Measurements from ENCODE around the gene PCNX4. TPM values are rescaled to one million over a fixed set of nuclear protein-coding genes. Genes with fewer than 3 reads are reported as not detected.

The PCNX4 gene
- total and polyA plus RNA-seq, 2 donors (not counting 1 experiment from before 2014, with no cell fraction given): 57.8 to 95.0 TPM

- H3K27me3 ChIP-seq (ENCODE audit: control insufficient read depth, insufficient read depth, low read length): no peaks in the 10 kb centered on the region
- peak overlapping the region; percentile 50 for H3K27ac ChIP-seq (ENCODE audit: insufficient read depth, low read length)
- H3K9me3 ChIP-seq (ENCODE audit: control insufficient read depth, insufficient read depth, low read depth, low read length): no peaks in the 10 kb centered on the region
- H3K4me1 ChIP-seq (ENCODE audit: control insufficient read depth, extremely low read depth, insufficient read depth, low read length): peaks cover 2% of the 10 kb centered on the region
- DNase-seq (ENCODE audit: low read depth in 2 of 2): peak; percentile 35 to 64
- TF ChIP-seq CTCF (conservative IDR thresholded peaks at IDR 0.05 in 1 of 2, IDR thresholded peaks at IDR 0.05 in 1 of 2; ENCODE audit: low read depth in 1 of 2, low read length in 2 of 2) (no peak), EZH2 (IDR thresholded peaks at IDR 0.05; ENCODE audit: low read length, missing control alignments) (no peak)
- peak overlapping the region; percentile 58 for H3K4me2 ChIP-seq (ENCODE audit: extremely low read depth, insufficient read depth, low read length)
- peak overlapping the region; percentile 0 for H2AFZ ChIP-seq (ENCODE audit: low read length)
- no peak overlapping the region for H3K4me3 ChIP-seq (replicated peaks in 1 of 4; ENCODE audit: control extremely low read depth in 1 of 4, insufficient read depth in 1 of 4, low read depth in 3 of 4, low read length in 4 of 4)
- H3K9ac ChIP-seq (ENCODE audit: insufficient read depth, low read length): no peak overlapping the region
- H3K36me3 ChIP-seq (ENCODE audit: control insufficient read depth, insufficient read depth, low read length): no peaks in the 10 kb centered on the region
- H4K20me1 ChIP-seq (ENCODE audit: control insufficient read depth, extremely low read depth, insufficient read depth, low read length): no peaks in the 10 kb centered on the region
- no peaks in the 10 kb centered on the region for H3K79me2 ChIP-seq (ENCODE audit: control insufficient read depth, insufficient read depth, low read length)
These were observed 87.7 kb downstream of the PCNX4 start for GRCh38 chr14:60179431-60179869.

DNA sequence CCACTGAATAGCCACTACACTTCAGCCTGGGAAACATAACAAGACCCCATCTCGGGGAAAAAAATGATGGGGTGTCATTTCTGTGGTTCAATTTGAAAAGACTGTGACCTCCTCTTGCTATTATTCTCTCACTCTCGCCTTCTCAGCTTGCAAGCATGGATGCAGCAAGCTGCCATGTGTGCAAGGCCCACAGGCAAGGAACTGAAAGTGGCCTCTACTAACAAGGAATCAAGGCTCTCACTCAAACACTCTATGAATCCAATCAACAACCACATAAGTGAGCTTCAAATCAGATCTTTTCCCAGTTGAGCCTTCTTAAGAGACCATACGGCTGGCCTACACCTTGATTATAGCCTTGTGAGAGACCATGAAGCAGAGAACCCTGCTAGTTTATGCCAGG is 91.4 kb downstream of the PCNX4 start:
- H3K9me3 ChIP-seq (ENCODE audit: control insufficient read depth, insufficient read depth, low read depth, low read length): no peaks in the 10 kb centered on the region
- no peaks in the 10 kb centered on the region for H3K79me2 ChIP-seq (ENCODE audit: control insufficient read depth, insufficient read depth, low read length)
- no peak overlapping the region for H3K4me3 ChIP-seq (replicated peaks in 1 of 4; ENCODE audit: control extremely low read depth in 1 of 4, insufficient read depth in 1 of 4, low read depth in 3 of 4, low read length in 4 of 4)
- H2AFZ ChIP-seq (ENCODE audit: low read length): no peak overlapping the region
- no peak overlapping the region for H3K9ac ChIP-seq (ENCODE audit: insufficient read depth, low read length)
- peaks cover 2% of the 10 kb centered on the region for H3K4me1 ChIP-seq (ENCODE audit: control insufficient read depth, extremely low read depth, insufficient read depth, low read length)
- H3K36me3 ChIP-seq (ENCODE audit: control insufficient read depth, insufficient read depth, low read length): no peaks in the 10 kb centered on the region
- no peak for DNase-seq (ENCODE audit: low read depth in 2 of 2)
- no peak for TF ChIP-seq EZH2 (IDR thresholded peaks at IDR 0.05; ENCODE audit: low read length, missing control alignments)
- no peaks in the 10 kb centered on the region for H3K27me3 ChIP-seq (ENCODE audit: control insufficient read depth, insufficient read depth, low read length)
- no peak overlapping the region for H3K4me2 ChIP-seq (ENCODE audit: extremely low read depth, insufficient read depth, low read length)
- H4K20me1 ChIP-seq (ENCODE audit: control insufficient read depth, extremely low read depth, insufficient read depth, low read length): no peaks in the 10 kb centered on the region
- no peak overlapping the region for H3K27ac ChIP-seq (ENCODE audit: insufficient read depth, low read length)

GRCh38 chr14:60183741-60184140 is 92.0 kb downstream of the PCNX4 start:
- H3K79me2 ChIP-seq (ENCODE audit: control insufficient read depth, insufficient read depth, low read length): no peaks in the 10 kb centered on the region
- H3K27me3 ChIP-seq (ENCODE audit: control insufficient read depth, insufficient read depth, low read length): no peaks in the 10 kb centered on the region
- peaks cover 2% of the 10 kb centered on the region for H3K4me1 ChIP-seq (ENCODE audit: control insufficient read depth, extremely low read depth, insufficient read depth, low read length)
- H4K20me1 ChIP-seq (ENCODE audit: control insufficient read depth, extremely low read depth, insufficient read depth, low read length): no peaks in the 10 kb centered on the region
- no peak overlapping the region for H3K9ac ChIP-seq (ENCODE audit: insufficient read depth, low read length)
- no peaks in the 10 kb centered on the region for H3K9me3 ChIP-seq (ENCODE audit: control insufficient read depth, insufficient read depth, low read depth, low read length)
- DNase-seq (ENCODE audit: low read depth in 2 of 2): peak in 1 of 2 donors; percentile 56
- no peaks in the 10 kb centered on the region for H3K36me3 ChIP-seq (ENCODE audit: control insufficient read depth, insufficient read depth, low read length)
- no peak overlapping the region for H3K27ac ChIP-seq (ENCODE audit: insufficient read depth, low read length)
- H2AFZ ChIP-seq (ENCODE audit: low read length): peak overlapping the region; percentile 76
- peak overlapping the region in 3 of 4 experiments; percentile 38 to 63 (median 58) for H3K4me3 ChIP-seq (replicated peaks in 1 of 4; ENCODE audit: control extremely low read depth in 1 of 4, insufficient read depth in 1 of 4, low read depth in 3 of 4, low read length in 4 of 4)
- H3K4me2 ChIP-seq (ENCODE audit: extremely low read depth, insufficient read depth, low read length): peak overlapping the region; percentile 64
- no peak for TF ChIP-seq CTCF (conservative IDR thresholded peaks at IDR 0.05 in 1 of 2, IDR thresholded peaks at IDR 0.05 in 1 of 2; ENCODE audit: low read depth in 1 of 2, low read length in 2 of 2)
- no peak for TF ChIP-seq EZH2 (IDR thresholded peaks at IDR 0.05; ENCODE audit: low read length, missing control alignments)

Data from fibroblast of lung (primary cell).